K562 (cell line): Measurements from ENCODE around the gene API5. TPM values are rescaled to one million over a fixed set of nuclear protein-coding genes. Genes with fewer than 3 reads are reported as not detected.

ENCODE experiments used
- ETV6 ChIP-seq, 3 experiments: fragments of 150-350 bp in 1 of 3; sonication (generic) in 1 of 3; formaldehyde crosslinking in 1 of 3; IDR thresholded peaks; 2 replicates each; pipeline versions ENCODE4 v1.6.1 to v1.8.0; 2014 to 2022; ENCODE audit warnings: borderline replicate concordance in 2 of 3, low read depth in 2 of 3, antibody characterized with exemption in 1 of 3, low read length in 1 of 3, mild to moderate bottlenecking in 1 of 3, missing genetic modification reagents in 1 of 3
- FUS ChIP-seq: fragments of 200-400 bp; formaldehyde crosslinking; optimal IDR thresholded peaks from 2 replicates; pipeline ENCODE3; 2017; ENCODE audit warnings: low read depth, low read length
- GTF2E2 ChIP-seq: fragments of 200-800 bp; sonication (Bioruptor generic); IDR thresholded peaks from 2 replicates; pipeline ENCODE4 v1.6.1; 2016; ENCODE audit warnings: missing genetic modification characterization, missing compliant biosample characterization
- HBP1 ChIP-seq: fragments of 450-650 bp; formaldehyde crosslinking; IDR thresholded peaks from 2 replicates; pipeline ENCODE4 v1.4.0; 2022; ENCODE audit warnings: missing genetic modification characterization
- HDAC6 ChIP-seq: IDR thresholded peaks from 2 replicates; pipeline ENCODE4 v1.6.1; 2012; ENCODE audit warnings: low read depth, mild to moderate bottlenecking, control low read depth, inconsistent platforms, low read length, moderate library complexity
- HNRNPH1 ChIP-seq: fragments of 200-400 bp; formaldehyde crosslinking; optimal IDR thresholded peaks from 2 replicates; pipeline ENCODE3; 2017; ENCODE audit warnings: low read depth, mild to moderate bottlenecking, low read length, moderate library complexity
- HNRNPUL1 ChIP-seq: fragments of 200-400 bp; formaldehyde crosslinking; IDR thresholded peaks from 2 replicates; pipeline ENCODE4 v1.6.1; 2017; ENCODE audit warnings: low read length
- KDM4B ChIP-seq, 2 experiments: fragments of 450-650 bp in 1 of 2; sonication (generic) in 1 of 2; IDR thresholded peaks; 2 replicates each; pipeline ENCODE4 v1.6.1; 2016 to 2017; ENCODE audit warnings: borderline replicate concordance in 2 of 2, antibody characterized with exemption in 1 of 2, low read depth in 1 of 2, mild to moderate bottlenecking in 1 of 2
- LEF1 ChIP-seq: fragments of 450-650 bp; IDR thresholded peaks from 2 replicates; pipeline ENCODE4 v1.6.1; 2016; ENCODE audit warnings: mild to moderate bottlenecking
- MYNN ChIP-seq, 2 experiments: sonication (generic); formaldehyde crosslinking in 1 of 2; IDR thresholded peaks; 2 replicates each; pipeline versions ENCODE4 v1.5.0 to v1.6.1; 2016 to 2020; ENCODE audit warnings: antibody characterized with exemption in 1 of 2, missing genetic modification reagents in 1 of 2
- PML ChIP-seq: IDR thresholded peaks from 2 replicates; pipeline ENCODE4 v1.6.1; 2012; ENCODE audit warnings: low read length, inconsistent platforms
- PTRF ChIP-seq: fragments of 450-650 bp; IDR thresholded peaks from 2 replicates; pipeline ENCODE4 v1.6.1; 2016; ENCODE audit warnings: mild to moderate bottlenecking, missing genetic modification characterization, missing compliant biosample characterization
- RBM14 ChIP-seq: fragments of 200-400 bp; formaldehyde crosslinking; IDR thresholded peaks from 2 replicates; pipeline ENCODE4 v1.6.1; 2018; ENCODE audit warnings: low read depth, mild to moderate bottlenecking, low read length, moderate library complexity, borderline replicate concordance; ENCODE audit not compliant: insufficient read depth
- SRSF9 ChIP-seq: fragments of 200-400 bp; formaldehyde crosslinking; IDR thresholded peaks from 2 replicates; pipeline ENCODE4 v1.6.1; 2017; ENCODE audit warnings: low read depth, low read length, borderline replicate concordance
- ZNF589 ChIP-seq: fragments of 200-800 bp; sonication (Bioruptor generic); IDR thresholded peaks from 2 replicates; pipeline ENCODE4 v1.6.1; 2016; ENCODE audit warnings: low read depth, missing genetic modification characterization, missing compliant biosample characterization
- polyA plus RNA-seq, 8 experiments: library from polyadenylated mRNA; depleted of rRNA in 4 of 8; stranded (reverse) in 5 of 8; unstranded in 3 of 8; fragments of >200 nt; fragmentation: Nextera tagmentation in 2 of 8; fragmentation: Illumina TruSeq in 1 of 8; extraction: Ambion mirVana in 2 of 8; extraction: Trizol in 1 of 8; gene quantifications; 2 replicates each; pipeline versions ENCODE4 v1.2.1 to v1.2.3, GENCODE V29; 2011 to 2014; ENCODE audit warnings: inconsistent platforms in 1 of 8, missing spikeins in 1 of 8
- total RNA-seq, 7 experiments: library from RNA; depleted of rRNA in 6 of 7; stranded (reverse); fragments of >200 nt in 6 of 7; fragmentation: Illumina TruSeq in 2 of 7; extraction: Trizol in 2 of 7; gene quantifications; 2 replicates each; pipeline versions ENCODE4 v1.2.1 to v1.2.3, GENCODE V29; 2011 to 2021; ENCODE audit warnings: low replicate concordance in 1 of 7
- TF ChIP-seq, protein P1 (sequence below): fragments of 200-800 bp; sonication (Bioruptor generic); IDR thresholded peaks from 2 replicates; pipeline ENCODE4 v1.6.1; 2016; ENCODE audit warnings: missing genetic modification characterization, missing compliant biosample characterization

API5 gene
- total and polyA plus RNA-seq, 9 of the 15 experiments (the other 6 are each of a cell fraction or from before 2014, with no cell fraction given), result 59.8 to 146 (median 123) TPM

DNA sequence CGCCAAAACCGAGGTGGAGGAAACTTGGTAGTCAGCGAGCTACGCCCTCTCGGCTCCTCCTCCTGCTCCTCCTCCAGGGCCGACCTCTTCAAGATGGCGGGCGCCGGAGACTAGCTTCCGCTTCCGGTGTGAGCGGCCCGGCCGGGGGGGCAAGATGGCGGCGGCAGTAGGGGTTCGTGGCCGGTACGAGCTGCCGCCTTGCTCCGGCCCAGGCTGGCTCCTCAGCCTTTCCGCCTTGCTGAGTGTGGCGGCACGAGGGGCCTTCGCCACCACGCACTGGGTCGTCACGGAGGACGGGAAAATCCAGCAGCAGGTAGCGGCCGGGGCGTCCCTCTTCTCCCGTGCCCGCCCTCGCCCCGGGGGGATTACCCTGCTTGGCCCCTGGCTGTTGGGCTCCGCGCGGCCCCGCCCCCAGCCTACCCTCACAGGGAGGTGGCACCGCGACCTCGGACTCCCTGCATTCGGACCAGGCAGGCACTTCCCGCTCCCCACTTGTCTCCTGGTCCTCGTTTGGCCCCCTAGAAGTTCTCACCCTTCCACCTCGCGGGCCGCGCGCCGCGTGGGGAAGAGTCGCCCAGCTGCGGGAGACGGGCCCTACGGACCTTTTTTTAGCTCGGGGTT, 47.1 kb downstream of the API5 start, which contains the start of gene TTC17 (continued):
- TF ChIP-seq MYNN (IDR thresholded peaks at IDR 0.05) (no peak), MYNN (CRISPR knock-in tag; IDR thresholded peaks at IDR 0.05) (no peak), ZNF589 (CRISPR knock-in tag) (peak; percentile 51; the same call in 1 of the 2 replicates), PTRF (no peak), FUS (no peak), PML (peak; percentile 63; the same call in 1 of the 2 replicates), HDAC6 (no peak), HNRNPUL1 (no peak), LEF1 (no peak), KDM4B (IDR thresholded peaks at IDR 0.05; ENCODE audit: borderline replicate concordance in 2 of 2, low read depth in 1 of 2) (peak in 1 of 2 experiments; percentile 98; a peak in 2 of 4 replicates), HNRNPH1 (no peak), GTF2E2 (tag) (peak; percentile 75; the same call in 1 of the 2 replicates), ETV6 (IDR thresholded peaks at IDR 0.05; ENCODE audit: borderline replicate concordance in 1 of 2, low read depth in 2 of 2, low read length in 1 of 2) (no peak), ETV6 (CRISPR knock-in tag; IDR thresholded peaks at IDR 0.05; ENCODE audit: borderline replicate concordance) (no peak), HBP1 (CRISPR knock-in tag) (no peak), RBM14 (0 out of 2 replicates have a peak, but pooled peaks have one; percentile 45), SRSF9 (no peak)
- TF ChIP-seq, protein P1, sequence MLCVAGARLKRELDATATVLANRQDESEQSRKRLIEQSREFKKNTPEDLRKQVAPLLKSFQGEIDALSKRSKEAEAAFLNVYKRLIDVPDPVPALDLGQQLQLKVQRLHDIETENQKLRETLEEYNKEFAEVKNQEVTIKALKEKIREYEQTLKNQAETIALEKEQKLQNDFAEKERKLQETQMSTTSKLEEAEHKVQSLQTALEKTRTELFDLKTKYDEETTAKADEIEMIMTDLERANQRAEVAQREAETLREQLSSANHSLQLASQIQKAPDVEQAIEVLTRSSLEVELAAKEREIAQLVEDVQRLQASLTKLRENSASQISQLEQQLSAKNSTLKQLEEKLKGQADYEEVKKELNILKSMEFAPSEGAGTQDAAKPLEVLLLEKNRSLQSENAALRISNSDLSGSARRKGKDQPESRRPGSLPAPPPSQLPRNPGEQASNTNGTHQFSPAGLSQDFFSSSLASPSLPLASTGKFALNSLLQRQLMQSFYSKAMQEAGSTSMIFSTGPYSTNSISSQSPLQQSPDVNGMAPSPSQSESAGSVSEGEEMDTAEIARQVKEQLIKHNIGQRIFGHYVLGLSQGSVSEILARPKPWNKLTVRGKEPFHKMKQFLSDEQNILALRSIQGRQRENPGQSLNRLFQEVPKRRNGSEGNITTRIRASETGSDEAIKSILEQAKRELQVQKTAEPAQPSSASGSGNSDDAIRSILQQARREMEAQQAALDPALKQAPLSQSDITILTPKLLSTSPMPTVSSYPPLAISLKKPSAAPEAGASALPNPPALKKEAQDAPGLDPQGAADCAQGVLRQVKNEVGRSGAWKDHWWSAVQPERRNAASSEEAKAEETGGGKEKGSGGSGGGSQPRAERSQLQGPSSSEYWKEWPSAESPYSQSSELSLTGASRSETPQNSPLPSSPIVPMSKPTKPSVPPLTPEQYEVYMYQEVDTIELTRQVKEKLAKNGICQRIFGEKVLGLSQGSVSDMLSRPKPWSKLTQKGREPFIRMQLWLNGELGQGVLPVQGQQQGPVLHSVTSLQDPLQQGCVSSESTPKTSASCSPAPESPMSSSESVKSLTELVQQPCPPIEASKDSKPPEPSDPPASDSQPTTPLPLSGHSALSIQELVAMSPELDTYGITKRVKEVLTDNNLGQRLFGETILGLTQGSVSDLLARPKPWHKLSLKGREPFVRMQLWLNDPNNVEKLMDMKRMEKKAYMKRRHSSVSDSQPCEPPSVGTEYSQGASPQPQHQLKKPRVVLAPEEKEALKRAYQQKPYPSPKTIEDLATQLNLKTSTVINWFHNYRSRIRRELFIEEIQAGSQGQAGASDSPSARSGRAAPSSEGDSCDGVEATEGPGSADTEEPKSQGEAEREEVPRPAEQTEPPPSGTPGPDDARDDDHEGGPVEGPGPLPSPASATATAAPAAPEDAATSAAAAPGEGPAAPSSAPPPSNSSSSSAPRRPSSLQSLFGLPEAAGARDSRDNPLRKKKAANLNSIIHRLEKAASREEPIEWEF (CRISPR knock-in tag), result no peak
